WTC11 (cell line): Measurements from ENCODE around the gene TBC1D21.

Source experiments
- ELF4 ChIP-seq: sonication (generic); formaldehyde crosslinking; IDR thresholded peaks from 2 replicates; pipeline ENCODE4 v1.8.1; 2022; ENCODE audit warnings: low read depth, mild to moderate bottlenecking, moderate library complexity, missing genetic modification reagents
- EMX1 ChIP-seq: fragments of 250-450 bp; sonication (Bioruptor Pico); IDR thresholded peaks from 2 replicates; pipeline ENCODE4 v1.8.0; 2021; ENCODE audit warnings: mild to moderate bottlenecking
- ESRRA ChIP-seq: sonication (generic); formaldehyde crosslinking; IDR thresholded peaks from 2 replicates; pipeline ENCODE4 v1.8.1; 2022; ENCODE audit warnings: mild to moderate bottlenecking, missing genetic modification reagents, borderline replicate concordance
- FOXJ3 ChIP-seq: sonication (generic); formaldehyde crosslinking; IDR thresholded peaks from 2 replicates; pipeline ENCODE4 v1.9.0; 2021; ENCODE audit warnings: missing genetic modification reagents, mild to moderate bottlenecking, borderline replicate concordance
- NFE2L1 ChIP-seq: sonication (generic); formaldehyde crosslinking; IDR thresholded peaks from 2 replicates; pipeline ENCODE4 v1.8.1; 2023; ENCODE audit warnings: missing genetic modification reagents
- NR2C2 ChIP-seq: sonication (generic); formaldehyde crosslinking; IDR thresholded peaks from 2 replicates; pipeline ENCODE4 v1.8.0; 2022; ENCODE audit warnings: mild to moderate bottlenecking, missing genetic modification reagents
- TP53 ChIP-seq: sonication (generic); formaldehyde crosslinking; IDR thresholded peaks from 2 replicates; pipeline ENCODE4 v1.8.1; 2023; ENCODE audit warnings: mild to moderate bottlenecking, missing genetic modification reagents
- ZNF121 ChIP-seq: sonication (generic); formaldehyde crosslinking; IDR thresholded peaks from 2 replicates; pipeline ENCODE4 v1.8.0; 2023; ENCODE audit warnings: missing genetic modification reagents
- TF ChIP-seq, protein P1 (sequence below): fragments of 200-600 bp; IDR thresholded peaks from 2 replicates; pipeline ENCODE4 v1.8.0; 2022; ENCODE audit warnings: antibody characterized with exemption
- TF ChIP-seq, protein P2 (sequence below): sonication (generic); formaldehyde crosslinking; IDR thresholded peaks from 2 replicates; pipeline ENCODE4 v1.8.0; 2022; ENCODE audit warnings: mild to moderate bottlenecking, missing genetic modification reagents
- TF ChIP-seq, protein P3 (sequence below): sonication (generic); formaldehyde crosslinking; IDR thresholded peaks from 2 replicates; pipeline ENCODE4 v1.8.0; 2023; ENCODE audit warnings: missing genetic modification reagents
- TF ChIP-seq, protein P4 (sequence below): sonication (generic); formaldehyde crosslinking; conservative IDR thresholded peaks from 2 replicates; pipeline ENCODE4 v1.8.1; 2022; ENCODE audit warnings: mild to moderate bottlenecking, missing genetic modification reagents

DNA sequence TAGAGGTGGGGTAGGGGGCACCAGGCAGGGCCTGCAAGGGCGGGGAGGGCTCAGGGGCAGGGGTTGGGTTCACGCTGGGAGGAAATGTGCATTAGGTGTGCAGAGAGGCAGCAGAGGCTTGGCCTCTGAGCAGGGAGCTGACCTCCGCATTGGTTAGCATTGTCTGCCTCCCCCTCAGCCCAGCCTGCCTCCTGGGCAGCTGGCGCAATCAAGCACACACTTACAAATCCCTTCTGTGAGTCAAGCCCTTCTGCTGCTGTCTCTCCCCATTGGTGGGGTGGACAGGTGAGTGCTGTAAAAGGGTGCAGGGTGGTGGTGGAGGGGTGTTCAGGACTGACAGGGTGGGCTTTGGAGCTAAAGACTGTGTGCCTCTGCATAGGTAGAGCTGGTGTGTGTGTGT lies 62.2 kb downstream of the TBC1D21 start:
- TF ChIP-seq, protein P1, sequence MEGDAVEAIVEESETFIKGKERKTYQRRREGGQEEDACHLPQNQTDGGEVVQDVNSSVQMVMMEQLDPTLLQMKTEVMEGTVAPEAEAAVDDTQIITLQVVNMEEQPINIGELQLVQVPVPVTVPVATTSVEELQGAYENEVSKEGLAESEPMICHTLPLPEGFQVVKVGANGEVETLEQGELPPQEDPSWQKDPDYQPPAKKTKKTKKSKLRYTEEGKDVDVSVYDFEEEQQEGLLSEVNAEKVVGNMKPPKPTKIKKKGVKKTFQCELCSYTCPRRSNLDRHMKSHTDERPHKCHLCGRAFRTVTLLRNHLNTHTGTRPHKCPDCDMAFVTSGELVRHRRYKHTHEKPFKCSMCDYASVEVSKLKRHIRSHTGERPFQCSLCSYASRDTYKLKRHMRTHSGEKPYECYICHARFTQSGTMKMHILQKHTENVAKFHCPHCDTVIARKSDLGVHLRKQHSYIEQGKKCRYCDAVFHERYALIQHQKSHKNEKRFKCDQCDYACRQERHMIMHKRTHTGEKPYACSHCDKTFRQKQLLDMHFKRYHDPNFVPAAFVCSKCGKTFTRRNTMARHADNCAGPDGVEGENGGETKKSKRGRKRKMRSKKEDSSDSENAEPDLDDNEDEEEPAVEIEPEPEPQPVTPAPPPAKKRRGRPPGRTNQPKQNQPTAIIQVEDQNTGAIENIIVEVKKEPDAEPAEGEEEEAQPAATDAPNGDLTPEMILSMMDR = no peak
- no peak for TF ChIP-seq TP53 (CRISPR knock-in tag)
- TF ChIP-seq EMX1 (CRISPR knock-in tag) = no peak
- no peak for TF ChIP-seq ZNF121
- TF ChIP-seq NFE2L1 (CRISPR knock-in tag) = no peak
- TF ChIP-seq FOXJ3 (CRISPR knock-in tag) = no peak
- TF ChIP-seq ELF4 (CRISPR knock-in tag) = no peak
- TF ChIP-seq, protein P2, sequence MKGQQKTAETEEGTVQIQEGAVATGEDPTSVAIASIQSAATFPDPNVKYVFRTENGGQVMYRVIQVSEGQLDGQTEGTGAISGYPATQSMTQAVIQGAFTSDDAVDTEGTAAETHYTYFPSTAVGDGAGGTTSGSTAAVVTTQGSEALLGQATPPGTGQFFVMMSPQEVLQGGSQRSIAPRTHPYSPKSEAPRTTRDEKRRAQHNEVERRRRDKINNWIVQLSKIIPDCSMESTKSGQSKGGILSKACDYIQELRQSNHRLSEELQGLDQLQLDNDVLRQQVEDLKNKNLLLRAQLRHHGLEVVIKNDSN (CRISPR knock-in tag) = no peak
- TF ChIP-seq NR2C2 (CRISPR knock-in tag) = no peak
- TF ChIP-seq, protein P3, sequence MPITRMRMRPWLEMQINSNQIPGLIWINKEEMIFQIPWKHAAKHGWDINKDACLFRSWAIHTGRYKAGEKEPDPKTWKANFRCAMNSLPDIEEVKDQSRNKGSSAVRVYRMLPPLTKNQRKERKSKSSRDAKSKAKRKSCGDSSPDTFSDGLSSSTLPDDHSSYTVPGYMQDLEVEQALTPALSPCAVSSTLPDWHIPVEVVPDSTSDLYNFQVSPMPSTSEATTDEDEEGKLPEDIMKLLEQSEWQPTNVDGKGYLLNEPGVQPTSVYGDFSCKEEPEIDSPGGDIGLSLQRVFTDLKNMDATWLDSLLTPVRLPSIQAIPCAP (CRISPR knock-in tag) = no peak
- TF ChIP-seq ESRRA = no peak
- TF ChIP-seq, protein P4, sequence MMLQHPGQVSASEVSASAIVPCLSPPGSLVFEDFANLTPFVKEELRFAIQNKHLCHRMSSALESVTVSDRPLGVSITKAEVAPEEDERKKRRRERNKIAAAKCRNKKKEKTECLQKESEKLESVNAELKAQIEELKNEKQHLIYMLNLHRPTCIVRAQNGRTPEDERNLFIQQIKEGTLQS = no peak
